ENCODE data around the gene COL20A1.

Gene COL20A1

GRCh38 chr20:63340158-63340688, 47.2 kb downstream of the COL20A1 start (continued):
- TF ChIP-seq ZEB2 (tag by site-specific recombination; IDR thresholded peaks at IDR 0.05) (peak; percentile 85), ZBTB8A (tag by site-specific recombination; IDR thresholded peaks at IDR 0.05) (0 out of 2 replicates have a peak, but pooled peaks have one; percentile 15), SP3 (tag by site-specific recombination; IDR thresholded peaks at IDR 0.05) (peak; percentile 48; the same call in 1 of the 2 replicates), ZNF280D (tag by site-specific recombination; IDR thresholded peaks at IDR 0.05) (peak; percentile 62; the same call in 1 of the 2 replicates), KLF17 (tag by site-specific recombination; IDR thresholded peaks at IDR 0.05) (peak; percentile 59; the same call in 1 of the 2 replicates), OSR2 (tag by site-specific recombination; IDR thresholded peaks at IDR 0.05) (0 out of 2 replicates have a peak, but pooled peaks have one; percentile 6), ZNF169 (tag by site-specific recombination; IDR thresholded peaks at IDR 0.05) (0 out of 2 replicates have a peak, but pooled peaks have one; percentile 40), ZNF558 (tag by site-specific recombination; IDR thresholded peaks at IDR 0.05) (peak; percentile 77; the same call in 1 of the 2 replicates), ZNF366 (tag by site-specific recombination; conservative IDR thresholded peaks at IDR 0.05) (peak; percentile 90), ZBTB21 (tag by site-specific recombination; IDR thresholded peaks at IDR 0.05) (peak; percentile 98), TSHZ1 (tag by site-specific recombination; IDR thresholded peaks at IDR 0.05; ENCODE audit: borderline replicate concordance) (0 out of 2 replicates have a peak, but pooled peaks have one; percentile 61), ZNF518A (tag by site-specific recombination; conservative IDR thresholded peaks at IDR 0.05; ENCODE audit: low read depth) (peak; percentile 59), ZNF791 (tag by site-specific recombination; IDR thresholded peaks at IDR 0.05) (peak; percentile 41; the same call in 1 of the 2 replicates), ZBTB26 (tag by site-specific recombination; optimal IDR thresholded peaks at IDR 0.05) (peak; percentile 28), ZNF629 (tag by site-specific recombination; IDR thresholded peaks at IDR 0.05) (peak; percentile 97), ZNF707 (tag by site-specific recombination; IDR thresholded peaks at IDR 0.05) (peak; percentile 27; the same call in 1 of the 2 replicates), ZNF621 (tag by site-specific recombination; IDR thresholded peaks at IDR 0.05) (0 out of 2 replicates have a peak, but pooled peaks have one; percentile 24), ZNF692 (tag by site-specific recombination; IDR thresholded peaks at IDR 0.05) (peak; percentile 68), ZNF19 (tag by site-specific recombination; IDR thresholded peaks at IDR 0.05; ENCODE audit: low read depth) (0 out of 2 replicates have a peak, but pooled peaks have one; percentile 15), KLF8 (tag by site-specific recombination; IDR thresholded peaks at IDR 0.05) (0 out of 2 replicates have a peak, but pooled peaks have one; percentile 43)

All from HEK293 (cell line).